Frontal cortex (tissue), 4 donors: ENCODE measurements around the gene NEK7. TPM values are rescaled to one million over a fixed set of nuclear protein-coding genes. Genes with fewer than 3 reads are reported as not detected.

Source experiments
- DNase-seq, 2 donors: peaks; one replicate each; pipeline ENCODE4 v3.0.0; 2012; ENCODE audit warnings: low spot score in 2 of 2
- FAIRE-seq: peaks from 2 replicates; lab custom pipeline; 2012; peaks lifted over from hg19 to GRCh38; lab: Jason Lieb, UNC
- total RNA-seq: library from RNA; depleted of rRNA; stranded (reverse); fragments of >200 nt; gene quantifications from one replicate; pipeline ENCODE4 v1.2.3, GENCODE V29; 2014
- donor health status: control.
- donor health status: control.
- donor health status: control.

Gene NEK7
- total RNA-seq, 1 donor from 2014 or later = 15.1 TPM

DNA sequence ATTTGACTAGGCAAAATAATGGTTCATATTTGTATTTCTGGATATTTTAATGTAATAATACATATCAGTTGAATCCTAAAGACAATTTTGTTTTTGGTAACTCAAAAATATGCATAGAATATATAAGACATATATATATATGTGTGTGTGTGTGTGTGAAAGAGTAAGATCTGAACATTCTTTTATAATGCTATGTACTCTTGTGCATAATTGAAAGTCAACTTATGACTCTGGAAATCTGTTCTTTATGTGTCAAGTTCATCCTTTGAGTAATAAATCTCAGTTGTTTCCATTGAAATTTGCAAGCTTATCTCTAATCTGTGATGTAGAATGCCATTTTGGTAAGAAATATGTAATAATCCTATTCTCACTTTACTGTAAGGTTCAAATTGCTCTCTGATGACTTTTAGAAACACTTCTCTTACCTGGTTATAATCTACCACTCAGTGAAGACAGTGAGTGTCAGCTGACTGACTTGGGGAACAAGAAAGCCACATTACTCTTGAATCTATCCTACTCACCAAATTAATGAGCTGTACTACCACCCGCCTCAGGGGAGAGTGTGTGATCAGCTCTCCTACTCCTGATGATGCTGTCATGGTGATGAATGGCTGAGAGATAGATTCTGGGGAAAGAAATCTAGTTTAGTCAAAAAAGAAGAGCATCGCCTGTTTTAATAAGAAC lies 15.0 kb upstream of the NEK7 start:
- FAIRE-seq (no peak), DNase-seq (no peak)

DNA sequence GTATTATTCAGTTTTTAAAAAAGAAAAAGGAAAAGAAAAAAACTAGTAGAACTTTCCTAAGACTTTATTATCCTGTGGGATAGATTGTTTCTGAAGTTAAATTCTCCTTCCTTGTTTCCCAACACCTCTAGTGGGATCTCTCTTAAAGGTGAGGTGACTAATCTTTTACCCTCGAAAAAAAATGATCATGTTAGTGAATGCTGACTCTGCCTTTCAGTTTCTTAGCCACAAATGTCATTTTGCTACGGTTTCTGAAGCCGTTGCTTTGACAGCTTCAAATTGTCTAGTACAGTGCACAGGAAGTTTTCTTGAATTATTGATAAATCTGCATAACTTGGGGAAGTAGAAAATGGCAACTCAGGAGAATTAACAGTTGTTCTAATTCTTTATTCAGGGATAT lies 13.0 kb upstream of the NEK7 start:
- no peak for DNase-seq
- no peak for FAIRE-seq

- FAIRE-seq (no peak), DNase-seq (no peak)
These were observed 9.6 kb upstream of the NEK7 start for GRCh38 chr1:198147216-198147615.

DNA sequence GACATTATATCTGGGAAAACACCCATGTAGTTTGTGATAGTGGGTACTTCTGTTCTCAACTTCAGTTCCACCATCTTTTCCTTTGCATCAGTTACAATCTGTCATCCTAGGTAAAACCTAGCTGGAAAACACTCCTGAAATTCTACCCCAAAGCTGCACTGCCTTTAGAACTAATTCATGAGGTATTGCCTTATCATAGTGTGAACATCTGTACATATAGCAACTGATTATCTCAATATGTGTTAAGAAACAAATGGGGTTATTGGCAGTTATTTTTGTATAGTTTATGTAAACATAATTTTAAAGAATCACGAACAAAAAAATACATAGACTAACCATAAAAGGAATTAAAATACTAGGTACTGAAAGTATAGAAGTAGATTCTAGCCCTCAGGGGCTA lies 6.4 kb upstream of the NEK7 start:
- FAIRE-seq = no peak
- DNase-seq = no peak

DNA sequence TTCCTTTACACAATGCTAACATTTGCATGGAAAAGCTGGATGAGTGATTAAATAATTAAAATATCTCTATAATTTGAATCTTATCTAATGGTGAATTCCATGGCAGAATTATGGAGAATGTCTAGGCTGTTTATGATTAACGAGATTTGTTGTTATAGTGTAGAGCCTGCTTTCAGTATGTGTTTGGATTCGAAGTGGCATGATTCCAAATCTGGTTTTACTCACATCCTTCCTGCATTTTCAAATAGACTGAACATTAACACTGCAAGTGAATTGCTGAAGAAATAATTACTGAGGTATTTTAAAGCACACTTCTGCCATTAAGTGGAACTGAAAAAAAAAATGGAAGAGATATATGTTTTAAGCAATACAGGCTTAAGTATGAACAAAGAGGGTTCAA lies 5.1 kb upstream of the NEK7 start:
- DNase-seq (no peak), FAIRE-seq (no peak)

DNA sequence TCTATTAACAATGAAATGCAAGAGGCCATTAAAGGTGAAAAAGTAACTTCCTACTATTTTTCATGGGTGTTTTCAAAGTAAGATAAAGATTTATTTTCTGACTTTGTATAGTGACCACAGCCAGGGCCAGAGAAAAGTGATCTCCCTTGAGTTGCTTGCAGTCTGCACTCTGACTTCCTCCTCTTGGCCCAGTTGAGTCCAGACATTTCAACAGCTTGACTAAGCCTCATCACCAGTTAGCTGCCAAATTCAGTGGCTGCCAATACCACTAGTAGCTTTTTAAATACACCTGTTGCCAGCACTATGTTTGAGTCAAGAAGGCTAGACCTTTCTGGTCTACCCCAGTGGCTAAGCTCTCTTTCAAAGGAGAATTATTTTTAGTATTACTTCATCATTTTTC lies 3.7 kb upstream of the NEK7 start:
- FAIRE-seq (no peak), DNase-seq (no peak)

DNA sequence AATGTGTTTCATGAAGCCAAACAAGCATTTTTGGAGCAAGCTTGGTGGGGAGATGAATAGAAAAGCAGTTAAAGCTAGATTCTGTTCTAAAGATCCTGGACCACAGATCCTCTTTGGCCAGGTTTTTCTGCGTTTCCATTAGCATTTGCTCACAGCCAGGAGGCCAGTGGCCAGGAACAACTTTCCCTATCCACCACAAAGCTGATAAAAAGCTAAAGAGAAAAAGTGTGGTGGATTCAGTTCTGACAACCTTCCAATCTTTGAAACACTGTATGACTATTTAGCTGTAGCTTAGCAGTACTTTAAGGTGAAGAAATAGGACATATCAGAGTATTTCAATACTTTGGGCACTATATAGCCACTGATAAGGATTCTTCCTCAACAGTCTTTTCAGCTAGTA lies 3.0 kb upstream of the NEK7 start:
- FAIRE-seq (no peak), DNase-seq (no peak)

GRCh38 chr1:198155253-198155652 lies 1.5 kb upstream of the NEK7 start:
- DNase-seq (no peak), FAIRE-seq (no peak)

- DNase-seq (peak; percentile 33), FAIRE-seq (no peak)
These were observed 570 bp upstream of the NEK7 start for GRCh38 chr1:198156111-198156744.

- DNase-seq (peak; percentile 79 to 85), FAIRE-seq (no peak)
These were observed 546 bp downstream of the NEK7 start for GRCh38 chr1:198157241-198157846.

GRCh38 chr1:198157847-198158725 lies 1.3 kb downstream of the NEK7 start:
- peak in 1 of 2 donors; percentile 33 for DNase-seq
- no peak for FAIRE-seq

GRCh38 chr1:198158735-198159589 lies 2.2 kb downstream of the NEK7 start:
- no peak for FAIRE-seq
- peak; percentile 78 for DNase-seq

- FAIRE-seq = no peak
These were observed 3.4 kb downstream of the NEK7 start for GRCh38 chr1:198160222-198160621.

GRCh38 chr1:198160946-198161614 lies 4.3 kb downstream of the NEK7 start:
- FAIRE-seq (no peak), DNase-seq (no peak)

More at GRCh38 chr1:198160222-198160621, 3.4 kb downstream of the NEK7 start:
- DNase-seq = no peak

DNA sequence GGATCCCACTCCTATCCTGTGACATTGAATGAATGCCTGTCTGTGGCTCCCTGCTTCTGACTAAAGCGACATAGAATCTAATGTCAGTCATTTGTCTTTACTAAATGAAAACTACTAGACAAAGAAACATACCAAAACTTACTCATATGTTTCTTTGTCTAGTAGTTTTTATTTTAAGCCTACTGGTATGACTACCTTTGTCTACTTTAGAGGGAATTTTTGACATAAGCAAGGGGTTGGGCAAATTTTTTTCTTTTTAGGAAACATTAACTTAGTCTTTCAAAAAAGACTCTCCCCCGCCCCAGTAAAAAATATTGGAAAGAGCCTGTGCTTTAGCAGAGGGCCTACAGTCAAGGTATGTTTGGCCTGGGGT lies 4.9 kb downstream of the NEK7 start:
- DNase-seq (no peak), FAIRE-seq (no peak)

GRCh38 chr1:198162091-198162767 lies 5.4 kb downstream of the NEK7 start:
- DNase-seq (no peak), FAIRE-seq (no peak)

- no peak for FAIRE-seq
- DNase-seq = no peak
These were observed 9.3 kb downstream of the NEK7 start for GRCh38 chr1:198165927-198166647.

- DNase-seq (no peak), FAIRE-seq (no peak)
These were observed 10.1 kb downstream of the NEK7 start for GRCh38 chr1:198166900-198167299.
